Body of pancreas (tissue), 4 donors: ENCODE data around the gene TMCC3. TPM values are rescaled to one million over a fixed set of nuclear protein-coding genes. Genes with fewer than 3 reads are reported as not detected.

ENCODE experiments used
- ATAC-seq: fragments of 150-250 bp; one replicate; pipeline ENCODE4 v1.9.1; 2016
- DNase-seq, 4 donors: peaks; one replicate each; pipeline ENCODE4 v3.0.0-alpha.2; 2019
- H3K27ac ChIP-seq, 4 donors: fragments of 200-600 bp; sonication (generic); 1 replicate in 3 of 4; 2 replicates in 1 of 4; pipeline versions ENCODE4 v1.5.1 to v1.6.1; 2016 to 2019; ENCODE audit warnings: mild to moderate bottlenecking in 1 of 4, mixed read lengths in 1 of 4, moderate library complexity in 1 of 4
- H3K27me3 ChIP-seq, 2 donors: fragments of 200-600 bp; sonication (generic); one replicate each; pipeline ENCODE4 v1.6.0; 2016; ENCODE audit warnings: mild to moderate bottlenecking in 1 of 2
- H3K36me3 ChIP-seq, 2 donors: fragments of 200-600 bp; sonication (generic); replicated peaks in 1 of 2; 2 replicates each; pipeline ENCODE4 v1.5.1; 2016; ENCODE audit warnings: low read depth in 2 of 2; ENCODE audit not compliant: insufficient read depth in 1 of 2
- H3K4me1 ChIP-seq: fragments of 200-600 bp; sonication (generic); one replicate; pipeline ENCODE4 v1.6.0; 2016
- H3K4me3 ChIP-seq, 2 donors: fragments of 200-600 bp; sonication (generic); 1 replicate in 1 of 2; 2 replicates in 1 of 2; pipeline ENCODE4 v1.5.1; 2016 to 2019
- H3K9me3 ChIP-seq, 3 donors: fragments of 200-600 bp; sonication (generic); 1 replicate in 2 of 3; 2 replicates in 1 of 3; pipeline ENCODE4 v1.5.1; 2016
- CTCF ChIP-seq, 7 experiments: fragments of 450-650 bp in 4 of 7; fragments of 200-600 bp in 3 of 7; sonication (generic) in 3 of 7; IDR thresholded peaks; one replicate each; pipeline ENCODE4 v1.5.1; 2016 to 2019; ENCODE audit warnings: antibody characterized with exemption in 7 of 7
- POLR2A ChIP-seq, 3 donors: fragments of 450-650 bp; IDR thresholded peaks; one replicate each; pipeline ENCODE4 v1.6.1; 2016; ENCODE audit warnings: antibody characterized with exemption in 3 of 3, mild to moderate bottlenecking in 2 of 3
- WGBS, 2 donors: methylation state at CpG; one replicate each; pipeline ENCODE4 v1.1.5; 2017; 5-methylcytosine and 5-hydroxymethylcytosine counted together
- intact Hi-C: fragments of 100-400 bp; cut with DNase I; formaldehyde crosslinking; loops from one replicate; pipeline ENCODE4 v1.15.1; 2023
- total RNA-seq, 2 donors: library from RNA; depleted of rRNA; stranded (reverse); fragments of >200 nt; gene quantifications; one replicate each; pipeline ENCODE4 v1.1.0, GENCODE V29; 2016

Gene TMCC3
- total RNA-seq, 2 donors from 2014 or later, result 1.3 to 3.6 TPM

GRCh38 chr12:94663071-94663470 lies 12.7 kb upstream of the TMCC3 start:
- Histone ChIP-seq H3K27me3 (no peaks in the 10 kb centered on the region), H3K9me3 (no peaks in the 10 kb centered on the region), H3K27ac (no peak overlapping the region), H3K4me1 (no peaks in the 10 kb centered on the region), H3K36me3 (no peaks in the 10 kb centered on the region), H3K4me3 (no peak overlapping the region)
- no peak for DNase-seq
- 67% methylated on average over 4 of the region's 4 CpGs for WGBS, 2 donors
- no peak for ATAC-seq
- no peak for TF ChIP-seq POLR2A (IDR thresholded peaks at IDR 0.05)
- no peak for TF ChIP-seq CTCF (IDR thresholded peaks at IDR 0.05)
- intact Hi-C loops, result no loop called here

GRCh38 chr12:94660436-94660835 lies 10.1 kb upstream of the TMCC3 start:
- WGBS, 2 donors, result 71 to 73% methylated on average over 3 of the region's 3 CpGs
- no peak for TF ChIP-seq POLR2A (IDR thresholded peaks at IDR 0.05)
- no peak for TF ChIP-seq CTCF (IDR thresholded peaks at IDR 0.05)
- Histone ChIP-seq H3K4me1 (no peaks in the 10 kb centered on the region), H3K27ac (no peak overlapping the region), H3K9me3 (no peaks in the 10 kb centered on the region), H3K36me3 (no peaks in the 10 kb centered on the region), H3K27me3 (no peaks in the 10 kb centered on the region), H3K4me3 (no peak overlapping the region)
- ATAC-seq, result no peak
- DNase-seq, result no peak
- intact Hi-C loops, result no loop called here

GRCh38 chr12:94659346-94659930 lies 9.1 kb upstream of the TMCC3 start:
- no peaks in the 10 kb centered on the region for H3K36me3 ChIP-seq
- no peak overlapping the region for H3K27ac ChIP-seq
- no peak for TF ChIP-seq POLR2A (IDR thresholded peaks at IDR 0.05)
- no peak for TF ChIP-seq CTCF (IDR thresholded peaks at IDR 0.05)
- DNase-seq (no peak), ATAC-seq (no peak)
- H3K4me3 ChIP-seq, result no peak overlapping the region
- H3K4me1 ChIP-seq, result no peaks in the 10 kb centered on the region
- intact Hi-C loops, result no loop called here
- no peaks in the 10 kb centered on the region for H3K27me3 ChIP-seq
- no peaks in the 10 kb centered on the region for H3K9me3 ChIP-seq
- WGBS, 2 donors, result 63 to 73% methylated on average over 3 of the region's 3 CpGs

- no peaks in the 10 kb centered on the region for H3K27me3 ChIP-seq
- no peaks in the 10 kb centered on the region for H3K4me1 ChIP-seq
- 9 to 12% methylated on average over 1 of the region's 1 CpG for WGBS, 2 donors
- no peak overlapping the region for H3K4me3 ChIP-seq
- DNase-seq, result no peak
- no peak for ATAC-seq
- H3K36me3 ChIP-seq, result no peaks in the 10 kb centered on the region
- no peaks in the 10 kb centered on the region for H3K9me3 ChIP-seq
- intact Hi-C loops, result no loop called here
- no peak overlapping the region for H3K27ac ChIP-seq
- TF ChIP-seq POLR2A (IDR thresholded peaks at IDR 0.05), result no peak
- no peak for TF ChIP-seq CTCF (IDR thresholded peaks at IDR 0.05)
Measured at GRCh38 chr12:94658931-94659330, 8.6 kb upstream of the TMCC3 start.

GRCh38 chr12:94656556-94656955 lies 6.2 kb upstream of the TMCC3 start:
- no peak overlapping the region for H3K4me3 ChIP-seq
- intact Hi-C loops, result no loop called here
- H3K27me3 ChIP-seq, result no peaks in the 10 kb centered on the region
- TF ChIP-seq CTCF (IDR thresholded peaks at IDR 0.05) (no peak), POLR2A (IDR thresholded peaks at IDR 0.05) (no peak)
- no peaks in the 10 kb centered on the region for H3K36me3 ChIP-seq
- H3K27ac ChIP-seq, result no peak overlapping the region
- no peaks in the 10 kb centered on the region for H3K9me3 ChIP-seq
- 74 to 87% methylated on average over 4 of the region's 4 CpGs for WGBS, 2 donors
- ATAC-seq (no peak), DNase-seq (no peak)
- H3K4me1 ChIP-seq, result no peaks in the 10 kb centered on the region
